Esophagus muscularis mucosa (tissue), 3 donors: Measurements from ENCODE around the gene CSRNP3.

Experiments used
- EP300 ChIP-seq: sonication (generic); formaldehyde crosslinking; IDR thresholded peaks from one replicate; pipeline ENCODE4 v1.6.1; 2017; ENCODE audit warnings: antibody characterized with exemption
- POLR2A ChIP-seq: fragments of 450-650 bp; IDR thresholded peaks from one replicate; pipeline ENCODE4 v1.6.1; 2017; ENCODE audit warnings: antibody characterized with exemption, moderate library complexity, mild to moderate bottlenecking, low read depth
- POLR2AphosphoS5 ChIP-seq, 2 donors: sonication (generic); formaldehyde crosslinking; IDR thresholded peaks; one replicate each; pipeline ENCODE4 v1.6.1; 2017; ENCODE audit warnings: antibody characterized with exemption in 2 of 2

- no peak for TF ChIP-seq POLR2AphosphoS5 (IDR thresholded peaks at IDR 0.05)
- no peak for TF ChIP-seq EP300
- no peak for TF ChIP-seq POLR2A
Observed at GRCh38 chr2:165665614-165666013, 196.1 kb downstream of the CSRNP3 start.
